GM10248 (cell line): ENCODE data around the gene OPRL1.

Experiments used
- CTCF ChIA-PET: fragments of 300-600 bp; sonication (Branson Sonifier 250); formaldehyde crosslinking; extraction: SDS; loops from one replicate; lab custom pipeline; 2021; ENCODE audit warnings: antibody characterized with exemption; lab: Yijun Ruan, JAX
- POLR2A ChIA-PET: fragments of 350-650 bp; sonication (Branson Sonifier 250); formaldehyde crosslinking; extraction: SDS; loops from one replicate; lab custom pipeline; 2020; ENCODE audit warnings: antibody characterized with exemption; lab: Yijun Ruan, JAX
- DNase-seq: peaks from one replicate; pipeline ENCODE4 v3.0.0; 2012; ENCODE audit errors: extremely low spot score
- CTCF ChIP-seq: IDR thresholded peaks from 2 replicates; pipeline ENCODE4 v1.5.1; 2012; ENCODE audit warnings: mild to moderate bottlenecking, low read depth; ENCODE audit errors: extremely low read depth, missing control alignments, control extremely low read depth

Gene OPRL1

GRCh38 chr20:64080013-64080812 is at the start of gene OPRL1:
OPRL1 (plus strand) TSS chr20:64080082; CDS start chr20:64092721, 12,639 bp downstream.
- no peak for TF ChIP-seq CTCF
- POLR2A ChIA-PET: interaction anchor here (0.6 kb wide), 1 partner anchor 538 kb away, joined by 5 read pairs; no protein-coding TSS in a partner anchor
- CTCF ChIA-PET: interaction anchor here (1.1 to 3.7 kb wide), 8 partner anchors 10 to 100 kb away, joined by 3 to 24 read pairs (median 6); partner anchors contain the start of gene PRPF6
- DNase-seq: no peak

GRCh38 chr20:64030371-64031134 is 49.3 kb upstream of the OPRL1 start:
- ChIA-PET POLR2A (interaction anchor here (0.7 kb wide), 2 partner anchors 17 to 87 kb away, joined by 3 to 6 read pairs; no protein-coding TSS in a partner anchor), CTCF (interaction anchor here (0.8 to 1.5 kb wide), 2 partner anchors 27 to 50 kb away, joined by 4 to 6 read pairs; no protein-coding TSS in a partner anchor)
- DNase-seq: no peak
- TF ChIP-seq CTCF: no peak

GRCh38 chr20:64031822-64032314 is 48.0 kb upstream of the OPRL1 start:
- POLR2A ChIA-PET: no interaction called here
- CTCF ChIA-PET: interaction anchor here (0.9 to 1.5 kb wide), 3 partner anchors 25 to 52 kb away, joined by 3 to 6 read pairs (median 3); no protein-coding TSS in a partner anchor
- TF ChIP-seq CTCF: no peak
- DNase-seq: no peak

- DNase-seq: no peak
- no peak for TF ChIP-seq CTCF
- ChIA-PET CTCF (interaction anchor here (1.0 to 2.6 kb wide), 4 partner anchors 24 to 87 kb away, joined by 3 to 12 read pairs (median 4); partner anchors contain the start of genes PRPF6 and SAMD10), POLR2A (no interaction called here)
Observed at GRCh38 chr20:64032706-64033624, 46.9 kb upstream of the OPRL1 start.

GRCh38 chr20:64033981-64034493 is 45.8 kb upstream of the OPRL1 start:
- ChIA-PET POLR2A (interaction anchor here (0.7 kb wide), 1 partner anchor 42 kb away, joined by 3 read pairs; no protein-coding TSS in a partner anchor), CTCF (interaction anchor here (1.1 to 2.6 kb wide), 3 partner anchors 45 to 86 kb away, joined by 3 to 12 read pairs (median 4); partner anchors contain the start of genes PRPF6 and SAMD10)
- no peak for TF ChIP-seq CTCF
- DNase-seq: no peak
